AG20443 (cell line): ENCODE data around the gene FGF12.

ENCODE experiments used
- DNase-seq: peaks from one replicate; pipeline ENCODE4 v3.0.0; 2012; ENCODE audit warnings: low spot score, mixed read lengths

Gene FGF12

GRCh38 chr3:192496905-192497587 lies 230.3 kb downstream of the FGF12 start:
- DNase-seq, result no peak

- no peak for DNase-seq
These were observed 233.2 kb downstream of the FGF12 start for GRCh38 chr3:192494174-192494573.

DNA sequence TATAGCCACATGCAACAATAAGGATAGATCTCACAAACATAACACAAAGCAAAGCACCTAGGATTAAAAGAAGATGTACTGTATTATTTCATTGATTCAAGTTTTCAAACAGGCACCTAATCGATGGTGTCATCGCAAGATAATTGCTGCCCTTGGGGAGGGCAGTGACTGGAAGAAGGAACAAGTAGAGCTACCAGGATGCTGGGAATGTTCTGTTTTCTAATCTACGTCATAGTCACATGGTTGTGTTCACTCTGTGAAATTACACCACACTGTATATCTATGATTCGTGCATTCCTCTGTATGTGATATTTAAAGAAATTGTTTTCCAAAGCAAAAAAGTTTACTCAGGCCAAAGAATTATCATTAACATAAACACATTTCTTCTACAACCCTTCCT lies 236.6 kb downstream of the FGF12 start:
- DNase-seq, result no peak

DNA sequence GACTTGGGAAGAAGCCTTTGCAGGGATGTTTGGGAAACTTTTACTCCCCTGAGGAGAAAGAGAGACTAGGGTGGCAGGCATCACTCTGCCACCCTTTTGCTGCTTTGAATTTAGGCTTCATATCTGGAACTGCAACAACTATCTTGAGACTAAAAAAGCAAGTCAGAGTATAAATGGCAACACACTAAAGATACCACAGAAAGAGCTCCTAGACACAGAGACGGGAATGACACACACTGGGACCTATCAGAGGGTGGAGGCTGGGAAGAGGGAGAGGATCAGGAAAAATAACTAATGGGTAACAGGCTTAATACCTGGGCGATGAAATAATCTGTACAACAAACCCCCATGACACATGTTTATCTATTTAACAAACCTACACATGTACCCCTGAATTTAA lies 237.8 kb downstream of the FGF12 start:
- no peak for DNase-seq

DNA sequence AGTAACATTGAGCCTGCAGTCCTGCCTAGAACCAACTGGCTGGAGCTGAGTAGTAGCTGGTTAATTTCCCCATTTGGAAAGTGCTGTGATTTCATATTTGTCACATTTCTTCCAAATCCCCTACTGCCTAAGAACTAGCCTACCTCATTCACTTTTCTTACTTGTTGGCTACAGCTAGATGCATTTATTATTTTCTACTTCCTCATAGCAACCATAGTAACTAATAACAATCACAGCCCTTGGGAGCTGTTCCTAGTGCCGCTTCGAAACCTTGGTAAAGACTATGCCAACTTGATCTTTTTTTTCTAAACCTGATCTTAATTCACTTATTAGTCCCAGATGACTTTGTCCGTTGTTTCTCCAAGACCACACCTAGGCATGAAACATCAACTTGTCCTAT lies 240.3 kb downstream of the FGF12 start:
- no peak for DNase-seq

DNA sequence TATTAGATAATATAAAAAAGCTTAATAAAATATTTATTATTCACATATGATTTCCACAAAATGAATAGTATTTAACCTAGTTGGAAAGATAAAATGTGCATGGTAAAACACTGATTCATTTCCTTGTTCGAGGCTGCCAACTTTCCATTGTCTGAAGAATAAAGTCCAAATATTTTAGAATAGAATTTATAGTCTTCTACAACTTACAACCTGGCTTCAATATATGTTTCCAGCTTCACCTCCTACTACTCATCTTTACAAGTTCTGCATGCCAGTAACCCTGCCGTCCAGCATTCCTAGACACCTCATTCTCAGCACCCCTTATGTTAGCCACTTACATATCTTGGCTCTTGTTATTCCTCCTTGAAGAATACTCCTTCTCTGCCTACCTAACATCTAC lies 244.5 kb downstream of the FGF12 start:
- no peak for DNase-seq

- no peak for DNase-seq
These were observed 244.9 kb downstream of the FGF12 start for GRCh38 chr3:192482391-192482790.

DNA sequence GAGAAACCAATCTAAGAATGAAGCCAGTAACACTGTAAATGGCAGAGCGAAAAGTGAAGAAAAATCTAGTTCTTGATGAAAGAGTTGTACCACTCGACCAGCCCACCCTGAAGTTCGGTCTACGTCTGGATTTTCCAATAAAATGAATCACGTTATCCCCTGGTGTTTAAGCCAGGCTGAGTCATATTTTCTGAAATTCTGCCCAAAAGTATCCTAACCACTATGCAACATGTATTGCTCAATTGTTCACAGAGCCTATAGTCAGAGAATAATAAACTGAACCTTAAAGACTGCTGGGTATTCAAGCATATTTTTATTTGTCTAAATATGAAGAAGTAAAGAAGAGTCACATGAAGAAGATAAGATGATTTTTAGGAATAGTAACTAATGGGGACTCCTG lies 245.7 kb downstream of the FGF12 start:
- peak; percentile 8 for DNase-seq

DNA sequence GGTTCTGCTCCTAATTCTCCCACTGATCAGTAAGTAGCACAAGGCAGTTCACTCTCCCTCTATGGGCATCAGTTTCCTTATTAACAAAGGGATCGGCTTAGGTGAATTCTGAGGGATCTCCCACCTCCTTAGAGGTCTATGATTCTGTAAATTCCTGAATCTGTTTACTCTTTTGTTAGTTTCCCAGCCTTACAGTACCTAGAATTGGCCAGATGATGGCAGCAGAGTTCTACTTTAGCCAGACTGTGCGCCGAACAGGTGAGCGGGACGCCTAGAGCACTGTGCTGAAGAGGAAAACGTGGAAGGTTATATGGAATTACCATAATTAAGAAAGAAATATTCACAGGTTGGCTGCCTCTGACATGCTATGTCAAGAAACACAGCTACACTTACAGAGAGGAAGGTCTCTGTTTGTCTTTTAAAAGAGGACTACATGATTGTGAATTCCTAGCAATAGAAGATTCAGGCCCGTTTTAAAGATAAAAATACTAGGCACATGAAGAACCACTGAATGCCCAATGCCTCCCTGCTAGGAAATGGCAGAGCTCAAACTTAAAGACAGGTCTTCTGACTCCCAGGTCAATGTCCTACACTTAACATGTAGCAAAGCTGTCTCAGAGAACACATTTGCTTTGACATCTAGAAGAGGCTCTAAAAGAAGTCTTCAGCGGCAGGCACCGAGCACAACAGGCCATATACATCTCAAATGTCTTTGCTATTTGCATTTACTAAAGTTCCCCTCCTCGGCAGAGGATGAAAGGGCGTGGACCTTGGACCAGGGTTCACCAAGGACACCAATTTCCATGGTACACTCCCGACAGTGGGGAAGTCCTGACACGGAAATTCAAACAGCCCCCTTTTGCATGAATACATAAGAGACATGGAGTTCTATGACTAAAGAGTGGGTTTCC lies 259.9 kb downstream of the FGF12 start:
- DNase-seq, result peak; percentile 49

- no peak for DNase-seq
These were observed 278.3 kb downstream of the FGF12 start for GRCh38 chr3:192449036-192449435.

- peak; percentile 40 for DNase-seq
These were observed 281.3 kb downstream of the FGF12 start for GRCh38 chr3:192445770-192446644.

GRCh38 chr3:192444791-192445106 lies 282.6 kb downstream of the FGF12 start:
- no peak for DNase-seq

- DNase-seq, result peak; percentile 81
These were observed 283.1 kb downstream of the FGF12 start for GRCh38 chr3:192444096-192444790.

GRCh38 chr3:192435241-192435640 lies 292.1 kb downstream of the FGF12 start:
- DNase-seq, result no peak

- no peak for DNase-seq
These were observed 293.2 kb downstream of the FGF12 start for GRCh38 chr3:192434186-192434585.

GRCh38 chr3:192433704-192434103 lies 293.6 kb downstream of the FGF12 start:
- no peak for DNase-seq

DNA sequence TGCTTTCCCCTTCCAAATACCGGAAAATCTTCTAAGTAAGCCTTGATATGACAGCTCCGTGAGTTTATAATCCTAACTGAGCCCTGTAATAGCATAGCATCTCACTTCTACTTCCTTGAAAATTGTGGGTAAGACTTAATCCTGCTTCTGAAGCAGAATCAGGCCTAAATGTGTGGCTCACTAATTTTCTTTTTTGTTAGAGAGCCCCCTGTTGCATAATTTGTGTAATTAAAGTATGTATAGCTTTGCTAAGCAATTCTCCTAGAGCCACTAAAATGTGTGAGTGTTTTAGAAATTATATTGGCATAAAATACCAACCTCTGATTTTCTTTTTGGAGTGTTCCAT lies 304.4 kb downstream of the FGF12 start:
- no peak for DNase-seq

GRCh38 chr3:192422321-192422996 lies 304.9 kb downstream of the FGF12 start:
- no peak for DNase-seq

DNA sequence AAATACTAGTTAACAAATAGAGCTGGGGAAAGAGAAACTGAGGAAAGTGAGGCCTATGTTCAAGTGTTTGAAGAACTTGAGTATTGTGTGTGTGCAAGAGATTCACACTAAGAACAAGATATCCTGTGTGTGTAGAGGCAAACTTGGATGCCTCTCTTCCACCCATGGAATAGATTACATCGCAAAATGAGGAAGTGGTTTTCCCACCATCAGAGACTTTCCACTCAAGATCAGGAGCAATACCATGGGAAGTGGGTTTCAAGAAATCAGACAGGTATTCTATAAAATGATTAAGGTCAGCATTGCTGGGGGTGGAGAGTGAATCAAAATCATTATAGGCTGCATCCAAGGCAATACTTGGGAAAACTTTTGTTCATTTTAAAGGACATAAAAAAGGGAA lies 308.0 kb downstream of the FGF12 start:
- DNase-seq, result no peak

GRCh38 chr3:192417559-192418055 lies 309.7 kb downstream of the FGF12 start:
- DNase-seq, result no peak

- no peak for DNase-seq
These were observed 310.3 kb downstream of the FGF12 start for GRCh38 chr3:192417017-192417416.
